HFF-Myc (cell line): Measurements from ENCODE around the gene BSDC1.

Experiments used
- DNase-seq: peaks from one replicate; pipeline ENCODE4 v3.0.0-alpha.2; 2011; ENCODE audit warnings: low read depth; ENCODE audit errors: extremely low read depth
- H3K4me3 ChIP-seq: replicated peaks from 2 replicates; pipeline ENCODE4 v1.5.1; 2011; ENCODE audit warnings: low read depth, mild to moderate bottlenecking, control low read depth, low read length
- TF ChIP-seq, protein P1 (sequence below): IDR thresholded peaks from 2 replicates; pipeline ENCODE4 v1.5.1; 2012; ENCODE audit warnings: mild to moderate bottlenecking, low read depth, low read length, control low read depth; ENCODE audit errors: missing control alignments

The BSDC1 gene

DNA sequence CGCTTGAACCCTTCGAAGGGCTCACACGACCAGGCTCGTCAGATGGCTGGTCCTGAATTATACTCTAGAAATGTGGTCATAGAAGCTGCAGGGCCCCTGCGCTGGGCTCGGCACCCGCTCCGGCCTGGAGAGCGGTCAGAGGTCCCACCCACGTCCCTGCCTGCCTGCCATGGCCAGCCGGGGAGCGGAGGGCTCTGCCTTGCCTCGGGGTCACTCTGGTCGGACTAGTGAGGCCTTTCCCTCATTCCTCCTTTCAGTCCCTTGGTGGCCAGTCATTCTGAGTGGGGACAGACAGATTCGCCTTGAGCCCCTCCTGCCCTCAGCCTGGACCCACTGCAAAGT, 57.7 kb downstream of the BSDC1 start:
- no peak for DNase-seq
- TF ChIP-seq, protein P1, sequence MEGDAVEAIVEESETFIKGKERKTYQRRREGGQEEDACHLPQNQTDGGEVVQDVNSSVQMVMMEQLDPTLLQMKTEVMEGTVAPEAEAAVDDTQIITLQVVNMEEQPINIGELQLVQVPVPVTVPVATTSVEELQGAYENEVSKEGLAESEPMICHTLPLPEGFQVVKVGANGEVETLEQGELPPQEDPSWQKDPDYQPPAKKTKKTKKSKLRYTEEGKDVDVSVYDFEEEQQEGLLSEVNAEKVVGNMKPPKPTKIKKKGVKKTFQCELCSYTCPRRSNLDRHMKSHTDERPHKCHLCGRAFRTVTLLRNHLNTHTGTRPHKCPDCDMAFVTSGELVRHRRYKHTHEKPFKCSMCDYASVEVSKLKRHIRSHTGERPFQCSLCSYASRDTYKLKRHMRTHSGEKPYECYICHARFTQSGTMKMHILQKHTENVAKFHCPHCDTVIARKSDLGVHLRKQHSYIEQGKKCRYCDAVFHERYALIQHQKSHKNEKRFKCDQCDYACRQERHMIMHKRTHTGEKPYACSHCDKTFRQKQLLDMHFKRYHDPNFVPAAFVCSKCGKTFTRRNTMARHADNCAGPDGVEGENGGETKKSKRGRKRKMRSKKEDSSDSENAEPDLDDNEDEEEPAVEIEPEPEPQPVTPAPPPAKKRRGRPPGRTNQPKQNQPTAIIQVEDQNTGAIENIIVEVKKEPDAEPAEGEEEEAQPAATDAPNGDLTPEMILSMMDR: no peak
- H3K4me3 ChIP-seq: peak overlapping the region; percentile 81

DNA sequence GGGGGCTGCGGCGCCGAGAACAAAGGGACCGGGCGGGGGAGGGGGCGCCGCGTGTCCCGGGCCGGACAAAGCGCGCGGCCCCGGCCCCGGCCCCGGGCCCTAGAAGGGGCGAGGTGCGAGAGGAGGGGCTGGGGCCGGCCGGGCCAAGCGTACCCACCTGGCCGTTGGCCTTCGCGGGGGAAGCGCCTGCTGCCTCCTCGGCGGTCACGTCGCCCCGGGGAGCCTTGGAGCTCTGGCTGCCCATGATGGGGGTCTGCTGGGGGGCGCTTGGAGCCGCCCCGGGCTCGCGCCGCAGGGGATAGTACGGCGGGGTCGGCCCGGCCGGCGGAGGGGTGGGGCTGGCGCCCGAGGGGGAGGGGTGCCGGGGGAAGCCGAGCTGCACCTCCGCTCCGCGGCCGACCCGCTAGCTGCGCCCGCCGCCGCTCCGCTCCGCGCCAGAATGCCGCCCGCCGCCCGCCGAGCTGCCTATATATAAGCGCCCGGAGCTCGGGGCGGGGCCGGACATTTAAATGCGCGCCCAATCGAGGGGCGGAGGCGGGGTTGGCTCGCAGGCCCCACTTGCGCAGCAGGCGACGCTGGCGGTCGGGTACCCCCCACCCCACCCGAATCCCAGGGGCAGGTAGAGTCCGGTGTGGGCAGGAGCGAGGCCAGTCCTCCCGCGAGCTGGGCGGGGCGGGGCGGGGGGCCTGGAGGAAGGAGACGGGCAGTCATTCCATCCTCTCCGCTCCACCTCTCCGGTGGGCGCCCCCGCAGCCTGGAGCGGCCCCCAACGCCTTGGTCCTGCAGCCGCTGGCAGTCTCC, 58.3 kb downstream of the BSDC1 start, which contains the start of gene MARCKSL1:
TSS of gene MARCKSL1 (minus strand) at position 444 of the 801 bp plus-strand sequence. CDS start at position 244, 200 bp downstream.
- no peak for DNase-seq
- TF ChIP-seq, protein P1: no peak
- peak within 1 kb of the TSS; percentile 81 for H3K4me3 ChIP-seq

DNA sequence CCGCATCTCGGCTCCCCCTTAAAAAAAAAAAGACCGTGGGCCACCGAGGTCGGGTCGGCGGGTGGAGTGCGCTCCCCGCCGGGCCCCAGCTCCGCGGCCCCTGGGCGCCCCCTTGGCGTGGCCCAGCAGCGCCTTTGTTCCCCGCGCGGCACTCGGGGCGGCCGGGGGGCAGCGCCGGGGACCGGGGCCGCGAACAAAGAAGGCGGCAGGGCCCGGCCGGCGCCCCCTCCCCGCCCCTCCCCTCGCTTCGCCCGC, 58.8 kb downstream of the BSDC1 start:
- TF ChIP-seq, protein P1: no peak
- peak overlapping the region; percentile 81 for H3K4me3 ChIP-seq
- no peak for DNase-seq

- H3K4me3 ChIP-seq: peak overlapping the region; percentile 81
- DNase-seq: no peak
- TF ChIP-seq, protein P1: peak; percentile 81
These were observed 59.2 kb downstream of the BSDC1 start for GRCh38 chr1:32334864-32335534.

- peak overlapping the region; percentile 81 for H3K4me3 ChIP-seq
- no peak for DNase-seq
- TF ChIP-seq, protein P1: no peak
These were observed 59.9 kb downstream of the BSDC1 start for GRCh38 chr1:32334274-32334861.

- H3K4me3 ChIP-seq: peak overlapping the region; percentile 81
- TF ChIP-seq, protein P1: no peak
- no peak for DNase-seq
These were observed 60.8 kb downstream of the BSDC1 start for GRCh38 chr1:32333251-32333963.
